Metanephros (tissue), 1 donor: Measurements from ENCODE around the gene CFAP107. TPM values are rescaled to one million over a fixed set of nuclear protein-coding genes. Genes with fewer than 3 reads are reported as not detected.

Experiments
- total RNA-seq: library from RNA; depleted of rRNA; stranded (reverse); fragments of >200 nt; gene quantifications from one replicate; pipeline ENCODE4 v1.2.3, GENCODE V29; 2014

CFAP107 gene, protein sequence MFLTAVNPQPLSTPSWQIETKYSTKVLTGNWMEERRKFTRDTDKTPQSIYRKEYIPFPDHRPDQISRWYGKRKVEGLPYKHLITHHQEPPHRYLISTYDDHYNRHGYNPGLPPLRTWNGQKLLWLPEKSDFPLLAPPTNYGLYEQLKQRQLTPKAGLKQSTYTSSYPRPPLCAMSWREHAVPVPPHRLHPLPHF
- total RNA-seq = 0.12 TPM

GRCh38 chr1:12745992-12746323, at the start of gene CFAP107:
CFAP107 (plus strand) TSS chr1:12746200; CDS start chr1:12746431, 231 bp downstream.

GRCh38 chr1:12715896-12716437, 30.0 kb upstream of the CFAP107 start, which contains the start of gene AADACL3:
AADACL3 (plus strand) TSS chr1:12716110; CDS start chr1:12716177, 67 bp downstream.

GRCh38 chr1:12773438-12773837, 27.4 kb downstream of the CFAP107 start, which contains the start of gene PRAMEF12:
PRAMEF12 (plus strand) TSS chr1:12773738; CDS start chr1:12774868, 1,130 bp downstream.

DNA sequence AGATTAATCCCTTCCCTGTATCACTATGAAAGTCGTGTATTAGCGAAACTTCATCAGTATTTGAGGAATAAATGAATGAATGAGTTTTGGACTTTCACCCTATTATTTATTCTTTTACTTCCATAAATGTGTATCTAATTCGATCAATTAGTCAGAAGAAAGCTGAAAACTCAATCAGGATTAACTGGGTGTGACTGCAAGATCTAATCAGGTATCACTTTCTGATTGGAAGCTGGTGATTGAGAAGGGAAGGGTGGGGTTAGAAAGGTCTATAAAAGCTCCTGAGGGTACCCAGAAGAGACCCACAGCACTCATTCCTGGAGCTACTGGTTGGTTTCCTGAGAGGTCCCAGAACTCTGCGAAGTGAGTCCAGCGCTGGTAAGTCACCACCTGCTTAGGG, 45.1 kb downstream of the CFAP107 start, which contains the start of gene PRAMEF1:
Gene PRAMEF1, plus strand, starts transcription at position 301 of the 400 bp plus-strand sequence. CDS start 1,831 bp downstream, outside the sequence.

Other genes starting within 250 kb of the CFAP107 start
- 159 TPM for gene DHRS3, start 128.0 kb upstream of the CFAP107 start, total RNA-seq
- 0.82 TPM for gene AADACL4, start 102.1 kb upstream of the CFAP107 start, total RNA-seq
- gene AADACL3, start 30.1 kb upstream of the CFAP107 start, total RNA-seq = not detected
- not detected for gene PRAMEF12, start 27.5 kb downstream of the CFAP107 start, total RNA-seq
- gene PRAMEF1, start 45.2 kb downstream of the CFAP107 start, total RNA-seq = not detected
- gene PRAMEF11, start 85.2 kb downstream of the CFAP107 start, total RNA-seq = not detected
- gene HNRNPCL1, start 102.5 kb downstream of the CFAP107 start, total RNA-seq = not detected
- not detected for gene PRAMEF2, start 110.9 kb downstream of the CFAP107 start, total RNA-seq
- not detected for gene PRAMEF4, start 140.0 kb downstream of the CFAP107 start, total RNA-seq
- gene PRAMEF10, start 152.1 kb downstream of the CFAP107 start, total RNA-seq = not detected
- gene PRAMEF7, start 170.4 kb downstream of the CFAP107 start, total RNA-seq = not detected
- gene PRAMEF6, start 201.4 kb downstream of the CFAP107 start, total RNA-seq = not detected